Activated CD4-positive, CD25-positive, alpha-beta regulatory T cell treated with anti-CD3 and anti-CD28 coated beads, Interleukin-2, amount 50 U/mL, for 24 hours (primary cell): Measurements from ENCODE around the gene MYNN.
A peak's percentile ranks its signal among the peaks of the same experiment; 100 is the strongest.

Experiments
- ATAC-seq, 2 donors: fragments of 150-1000 bp; cut with Tn5 transposase; one replicate each; pipeline ENCODE4 v1.10.0; 2021; ENCODE audit warnings: mild to moderate bottlenecking in 1 of 2, moderate library complexity in 1 of 2

MYNN gene

DNA sequence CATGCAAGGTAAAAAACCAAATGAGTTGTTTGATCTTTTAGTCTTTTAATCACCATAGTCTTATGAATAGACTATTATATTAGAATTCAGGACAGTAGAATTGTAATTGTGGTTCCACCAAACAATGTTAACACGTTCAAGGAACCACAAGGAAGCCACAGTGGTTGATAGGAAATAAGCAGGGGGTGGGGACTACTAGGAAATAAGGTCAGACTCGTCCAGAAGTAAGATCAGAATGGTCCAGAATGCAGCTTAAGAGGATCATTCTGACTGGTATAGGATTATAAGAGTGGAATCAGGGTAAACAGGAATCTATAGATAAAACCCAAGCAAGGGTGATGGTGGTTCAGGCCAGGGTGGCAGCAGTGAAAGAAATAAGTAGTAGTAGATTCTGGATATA, 7.5 kb downstream of the MYNN start:
- ATAC-seq: no peak

GRCh38 chr3:169781209-169781855, 8.1 kb downstream of the MYNN start:
- no peak for ATAC-seq

- ATAC-seq: no peak
These were observed 13.9 kb downstream of the MYNN start for GRCh38 chr3:169787120-169787519.

- ATAC-seq: no peak
These were observed 14.6 kb downstream of the MYNN start for GRCh38 chr3:169787791-169788190.

- ATAC-seq: no peak
These were observed 17.0 kb downstream of the MYNN start for GRCh38 chr3:169790219-169790618.

DNA sequence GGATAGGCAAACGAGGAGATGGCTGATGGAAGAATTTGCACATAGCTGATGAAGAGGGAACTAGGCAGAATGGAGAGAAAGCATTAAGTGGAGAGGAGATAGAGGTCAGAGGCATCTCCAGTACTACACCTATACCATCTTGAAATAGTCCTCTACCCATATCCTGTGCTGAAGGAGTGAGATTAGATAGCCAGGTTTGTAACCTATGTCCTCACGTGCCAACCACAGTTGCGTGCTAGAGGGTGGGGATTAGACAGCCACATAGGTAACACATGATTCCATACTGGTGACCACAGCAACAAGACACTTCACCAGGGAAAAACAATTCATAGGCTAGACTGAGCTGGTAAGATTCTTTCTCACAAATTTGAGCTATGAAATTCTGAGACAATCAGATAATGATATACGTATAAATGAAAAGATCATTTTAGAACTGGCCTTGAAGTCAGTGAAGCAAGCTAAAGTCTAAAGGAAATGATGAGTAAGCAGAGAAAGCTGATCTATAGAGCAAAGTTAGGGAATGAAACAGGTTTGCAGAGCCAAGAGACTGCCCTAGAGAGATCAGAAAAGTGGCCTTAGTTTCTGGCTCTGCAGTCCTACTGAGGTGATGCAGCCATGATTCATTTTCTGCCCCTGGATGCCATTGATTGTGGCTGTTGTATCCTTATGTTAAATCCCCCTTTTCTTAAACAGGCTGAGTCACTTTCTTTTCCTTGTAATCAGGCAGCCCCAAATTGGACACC, 17.7 kb downstream of the MYNN start:
- peak in 1 of 2 donors; percentile 17 for ATAC-seq

DNA sequence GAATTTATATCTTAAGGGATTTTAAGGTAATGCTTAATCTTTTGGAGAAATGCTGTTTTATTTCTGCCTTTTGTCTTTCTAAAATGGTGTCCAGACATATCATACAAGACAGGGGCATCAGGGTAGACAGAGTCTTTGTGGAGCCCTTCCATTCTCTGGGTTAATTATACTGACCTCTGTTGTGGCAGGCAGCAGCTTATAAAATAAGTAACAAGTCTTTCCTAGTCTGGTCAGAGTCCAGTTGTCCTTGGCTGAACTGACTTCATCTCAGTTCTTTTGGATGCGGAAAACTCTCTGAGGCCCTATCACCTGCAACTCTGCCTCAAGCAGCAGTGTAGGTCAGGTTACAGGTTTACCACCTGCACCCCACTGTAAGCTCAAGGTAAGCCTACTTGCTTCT, 19.2 kb downstream of the MYNN start:
- no peak for ATAC-seq

GRCh38 chr3:169804681-169805080, 31.5 kb downstream of the MYNN start:
- no peak for ATAC-seq

DNA sequence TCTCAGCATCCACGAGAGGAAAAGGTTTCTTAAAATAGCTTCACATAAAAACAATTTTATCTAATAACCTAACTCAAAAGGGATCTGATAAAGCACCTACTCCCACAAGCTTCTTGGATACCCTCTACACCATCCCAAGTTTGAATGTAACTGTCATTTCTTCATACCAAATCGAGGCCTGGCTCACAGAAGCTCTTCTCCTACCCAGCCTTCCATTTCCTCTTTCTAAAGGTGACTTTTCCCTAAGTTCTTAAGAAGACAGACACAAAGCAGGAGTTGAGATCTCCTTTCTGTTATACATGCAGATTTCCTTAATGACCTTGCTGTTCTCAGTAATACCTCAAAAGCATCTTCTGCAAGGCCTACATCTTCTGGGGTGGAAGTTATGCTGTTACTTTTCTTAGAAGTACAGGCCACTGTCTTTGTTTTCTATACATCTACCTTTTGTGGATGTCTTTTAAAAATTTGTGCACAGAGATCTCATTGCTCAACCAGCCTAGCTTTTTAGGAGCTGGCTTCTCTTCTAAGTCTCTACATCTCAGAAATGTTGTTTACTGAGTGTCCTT, 36.1 kb downstream of the MYNN start:
- no peak for ATAC-seq

DNA sequence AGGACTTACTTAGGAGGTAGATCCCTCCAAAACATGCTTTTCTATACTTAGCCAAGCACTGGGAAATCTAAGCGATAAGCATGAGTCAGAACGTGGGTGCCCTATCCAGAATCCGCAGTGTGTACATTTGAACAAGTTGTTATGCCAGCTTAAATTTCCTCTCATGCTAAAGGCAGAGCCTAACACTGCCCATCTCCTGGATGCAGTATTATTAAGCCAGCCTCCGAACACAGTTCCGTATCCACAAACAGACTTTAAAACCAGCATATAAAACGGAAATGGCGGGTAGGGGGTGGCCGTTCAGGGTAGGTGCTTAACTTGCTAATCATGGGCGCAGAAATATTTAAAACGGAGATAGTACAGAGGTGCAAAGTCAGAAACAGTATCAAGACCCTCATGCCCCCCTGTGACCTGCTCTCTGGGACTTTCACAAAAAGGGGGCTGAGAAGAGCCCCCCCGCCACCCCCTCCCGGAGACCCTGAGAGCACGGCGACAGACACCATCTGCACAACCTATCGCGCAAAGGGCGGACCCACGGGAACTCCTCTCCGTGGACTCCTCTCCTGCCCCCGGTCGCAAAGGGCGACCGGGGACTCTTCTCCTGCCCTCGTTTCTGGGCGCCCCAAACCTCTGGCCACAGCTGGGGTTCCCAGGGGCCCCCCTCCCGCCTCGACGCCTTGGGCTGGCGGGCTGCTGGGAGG, 38.6 kb downstream of the MYNN start:
- ATAC-seq: peak in 1 of 2 donors; percentile 4

DNA sequence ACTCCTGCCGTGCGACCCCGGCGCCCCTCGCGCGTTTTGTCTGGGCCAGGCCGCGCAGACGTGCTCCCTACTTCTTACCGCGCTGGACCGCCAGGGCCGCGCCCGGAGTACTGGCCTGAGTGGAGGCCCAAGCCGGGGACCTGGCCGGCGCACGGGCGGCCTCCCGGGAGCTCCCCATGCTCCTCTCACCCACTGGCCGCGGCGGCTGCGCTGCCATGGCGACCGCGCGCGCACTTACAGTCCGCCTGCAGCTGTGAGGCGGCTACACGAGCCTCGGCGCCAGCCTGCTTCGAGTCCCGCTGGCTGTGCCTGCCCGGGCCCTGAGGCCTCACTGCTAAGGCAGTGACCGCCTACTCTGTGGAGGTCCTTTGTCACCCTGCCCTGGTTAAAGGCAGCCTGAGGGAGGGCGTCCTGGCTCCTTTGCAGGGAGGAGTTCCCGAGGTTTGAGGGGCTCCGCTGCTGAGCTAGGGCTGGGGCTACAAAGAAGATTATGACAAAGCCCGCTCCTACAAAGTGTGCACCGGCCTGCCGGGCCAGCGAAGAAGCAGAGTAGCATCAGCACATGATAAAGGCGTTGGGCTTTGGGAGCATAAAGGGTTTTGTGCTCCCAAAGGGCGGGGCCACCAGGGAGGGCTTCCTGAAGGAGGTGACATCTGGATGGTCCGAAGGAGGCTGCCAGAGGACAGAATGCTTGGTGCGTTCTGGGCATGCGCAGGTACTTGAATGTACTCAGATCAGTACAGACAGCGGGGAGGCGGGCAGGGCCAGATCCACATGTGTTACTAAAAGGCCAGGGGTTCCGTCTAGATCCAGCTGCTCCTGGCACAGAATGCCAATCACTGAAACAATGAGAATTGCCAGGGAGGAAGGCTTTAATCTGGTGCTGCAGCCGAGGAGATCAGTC, 39.4 kb downstream of the MYNN start, which contains the start of the genes LRRC34 and LRRIQ4:
LRRC34 (minus strand) TSS at position 573 of the 904 bp plus-strand sequence; CDS start at position 217, 356 bp downstream.
LRRIQ4 (plus strand) TSS at position 539 of the 904 bp plus-strand sequence. CDS start 9,052 bp downstream, outside the sequence.
- peak; percentile 60 to 63 for ATAC-seq

DNA sequence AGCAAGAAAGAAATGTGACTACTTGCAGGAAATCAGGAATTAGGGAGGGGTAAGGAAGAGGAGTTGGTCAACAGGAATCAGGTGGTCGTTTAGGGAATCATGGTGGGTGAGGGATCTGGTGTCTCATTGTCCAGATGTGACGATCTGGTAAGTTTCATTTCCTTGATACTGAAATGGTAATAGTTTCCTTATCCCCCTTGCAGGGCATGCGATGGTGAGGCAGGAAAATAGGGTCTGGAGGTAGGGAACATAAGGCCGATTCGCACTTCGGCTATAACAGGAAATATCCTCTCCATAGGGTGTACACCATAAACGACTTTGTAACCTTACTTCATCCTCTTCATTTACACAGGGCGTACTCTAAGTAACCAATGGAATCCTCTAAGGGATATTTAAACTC, 40.1 kb downstream of the MYNN start:
- no peak for ATAC-seq

- peak; percentile 87 to 92 for ATAC-seq
These were observed 40.7 kb downstream of the MYNN start for GRCh38 chr3:169813757-169814517.

DNA sequence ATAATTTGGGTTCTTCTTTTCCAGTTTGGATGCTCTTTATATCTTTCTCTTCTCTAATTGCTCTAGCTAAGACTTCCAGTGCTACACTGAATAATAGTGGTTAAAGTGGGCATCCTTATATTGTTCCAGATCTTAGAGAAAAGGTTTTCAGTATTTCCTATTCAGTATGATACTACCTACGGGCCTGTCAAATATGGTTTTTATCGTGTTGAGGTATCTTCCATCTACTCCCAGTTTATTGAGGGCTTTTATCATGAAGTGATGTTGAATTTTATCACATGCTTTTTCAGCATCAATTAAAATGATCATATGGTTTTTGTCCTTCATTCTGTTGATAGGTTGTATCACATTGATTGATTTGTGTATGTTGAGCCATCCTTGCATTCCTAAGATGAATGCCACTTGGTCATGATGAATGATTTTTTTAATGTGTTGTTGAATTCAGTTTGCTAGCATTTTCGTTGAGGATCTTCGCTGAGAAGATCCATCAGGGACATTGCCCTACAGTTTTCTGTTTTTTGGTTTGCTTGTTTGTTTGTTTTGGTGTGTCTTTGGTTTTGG, 42.5 kb downstream of the MYNN start:
- no peak for ATAC-seq

DNA sequence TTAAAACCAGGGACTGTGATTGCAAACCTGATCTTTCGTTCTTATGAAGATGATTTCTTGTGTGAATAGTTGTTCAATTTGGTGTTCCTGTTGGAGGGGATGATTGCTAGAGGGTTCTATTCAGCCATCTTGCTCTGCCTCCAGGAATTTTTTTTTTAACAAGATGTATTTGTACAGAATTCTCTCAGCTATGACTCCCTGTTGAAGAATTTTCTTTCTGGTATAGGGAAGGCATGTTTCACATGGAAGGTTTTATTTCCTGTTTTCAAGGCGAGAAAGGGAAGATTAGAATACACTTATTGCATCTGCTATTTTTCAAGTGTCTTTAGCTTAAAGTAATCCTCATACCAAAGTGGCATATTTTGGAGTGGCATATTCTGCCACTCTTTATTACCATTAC, 45.1 kb downstream of the MYNN start:
- ATAC-seq: no peak

GRCh38 chr3:169822091-169822490, 48.9 kb downstream of the MYNN start:
- ATAC-seq: no peak

DNA sequence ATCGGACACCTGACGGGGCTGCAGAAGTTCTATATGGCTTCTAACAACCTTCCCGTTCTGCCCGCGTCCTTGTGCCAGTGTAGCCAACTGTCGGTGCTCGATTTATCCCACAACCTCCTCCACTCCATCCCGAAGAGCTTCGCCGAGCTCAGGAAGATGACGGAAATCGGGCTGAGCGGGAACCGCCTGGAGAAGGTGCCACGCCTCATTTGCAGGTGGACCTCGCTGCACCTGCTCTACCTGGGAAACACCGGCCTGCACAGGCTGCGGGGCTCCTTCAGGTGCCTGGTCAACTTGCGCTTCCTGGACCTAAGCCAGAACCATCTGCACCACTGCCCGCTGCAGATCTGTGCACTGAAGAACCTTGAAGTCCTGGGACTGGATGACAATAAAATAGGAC, 49.3 kb downstream of the MYNN start:
- no peak for ATAC-seq

GRCh38 chr3:169822983-169823382, 49.8 kb downstream of the MYNN start:
- no peak for ATAC-seq

- no peak for ATAC-seq
These were observed 52.1 kb downstream of the MYNN start for GRCh38 chr3:169825316-169825715.

DNA sequence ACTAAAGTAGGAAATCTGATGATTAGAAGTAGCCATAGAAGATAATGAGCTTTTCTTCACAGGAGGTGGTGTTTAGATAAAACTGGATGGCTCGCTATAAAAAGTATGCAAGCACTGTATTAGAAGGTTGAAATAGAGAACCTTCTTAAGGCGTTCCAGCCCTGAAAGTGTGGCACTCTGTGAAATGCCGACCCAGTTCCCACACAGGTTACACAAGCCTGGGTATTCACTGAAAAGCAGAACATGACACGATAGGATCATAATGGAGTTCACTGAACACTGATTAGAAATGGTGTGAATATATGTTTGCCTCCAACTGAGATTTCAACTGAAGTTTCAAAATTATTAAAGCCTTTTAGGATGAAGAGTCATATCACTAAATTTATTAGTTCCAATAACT, 54.5 kb downstream of the MYNN start:
- ATAC-seq: no peak

DNA sequence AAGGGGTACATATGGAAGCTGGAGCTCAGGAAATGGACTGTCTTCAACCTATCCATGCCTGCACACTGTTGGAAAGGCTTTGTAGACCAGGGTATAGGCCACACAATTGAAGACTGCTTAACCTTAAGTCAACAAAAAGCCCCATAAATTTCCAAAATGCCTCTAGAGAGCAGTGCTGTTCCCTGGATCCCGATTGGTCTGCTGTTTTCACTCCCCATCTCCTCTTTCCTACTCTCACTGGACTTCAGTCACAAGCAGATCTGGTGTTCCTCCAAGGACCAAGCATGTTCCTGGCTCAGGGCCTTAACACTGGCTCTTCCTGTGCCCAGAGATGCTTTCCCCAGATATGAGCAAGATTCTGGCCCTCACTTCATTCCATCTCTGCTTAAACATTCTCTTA, 62.3 kb downstream of the MYNN start:
- ATAC-seq: no peak
